G401.6 (cell line): Measurements from ENCODE around the gene SPTBN2.
A peak's percentile ranks its signal among the peaks of the same experiment; 100 is the strongest.
"Not testable (repeated sequence)": the region's sequence is repeated elsewhere in the genome, so short reads cannot be mapped to it uniquely, and the experiment has no call there.

ENCODE experiments used
- FAIRE-seq: peaks from 2 replicates; lab custom pipeline; 2012; peaks lifted over from hg19 to GRCh38; lab: Jason Lieb, UNC

Gene SPTBN2

DNA sequence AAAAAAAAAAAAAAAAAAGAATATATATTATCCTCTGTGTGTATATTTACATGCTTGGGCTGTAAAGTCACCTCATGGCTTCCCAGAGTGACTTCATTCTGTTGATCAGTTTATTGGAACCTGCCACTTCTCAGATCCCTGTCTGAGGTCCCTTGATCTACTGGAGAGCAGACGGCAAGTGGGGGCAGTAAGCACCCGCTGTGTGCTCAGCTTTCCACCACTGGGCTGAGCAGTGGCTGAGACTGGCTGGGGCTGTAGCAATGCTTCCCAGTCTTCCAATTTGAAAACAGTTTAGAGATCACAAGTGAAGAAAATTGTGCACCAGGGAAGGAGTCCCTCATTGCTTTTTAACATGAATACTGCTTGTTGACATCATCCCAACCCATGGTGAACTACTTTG lies 44.4 kb downstream of the SPTBN2 start:
- FAIRE-seq, result no peak

DNA sequence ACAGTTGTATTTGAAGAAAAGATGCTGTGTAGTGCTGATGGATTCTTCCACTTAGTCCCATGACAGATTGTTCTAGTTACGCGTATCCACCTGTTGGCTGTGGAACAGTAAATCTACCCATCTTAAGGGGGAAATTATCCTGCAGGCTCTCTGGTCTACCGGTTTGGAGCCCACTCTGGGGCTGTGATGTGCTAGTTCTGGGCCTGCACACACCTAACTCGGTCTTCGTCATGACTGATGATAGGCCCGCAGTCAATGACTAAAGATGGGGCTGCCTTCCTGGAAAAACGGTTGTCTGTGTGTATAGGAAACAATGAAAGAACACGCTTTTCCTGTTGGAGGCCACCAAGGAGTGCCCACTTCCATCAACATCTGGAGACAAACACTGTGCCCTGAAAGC lies 45.1 kb downstream of the SPTBN2 start:
- FAIRE-seq, result no peak

DNA sequence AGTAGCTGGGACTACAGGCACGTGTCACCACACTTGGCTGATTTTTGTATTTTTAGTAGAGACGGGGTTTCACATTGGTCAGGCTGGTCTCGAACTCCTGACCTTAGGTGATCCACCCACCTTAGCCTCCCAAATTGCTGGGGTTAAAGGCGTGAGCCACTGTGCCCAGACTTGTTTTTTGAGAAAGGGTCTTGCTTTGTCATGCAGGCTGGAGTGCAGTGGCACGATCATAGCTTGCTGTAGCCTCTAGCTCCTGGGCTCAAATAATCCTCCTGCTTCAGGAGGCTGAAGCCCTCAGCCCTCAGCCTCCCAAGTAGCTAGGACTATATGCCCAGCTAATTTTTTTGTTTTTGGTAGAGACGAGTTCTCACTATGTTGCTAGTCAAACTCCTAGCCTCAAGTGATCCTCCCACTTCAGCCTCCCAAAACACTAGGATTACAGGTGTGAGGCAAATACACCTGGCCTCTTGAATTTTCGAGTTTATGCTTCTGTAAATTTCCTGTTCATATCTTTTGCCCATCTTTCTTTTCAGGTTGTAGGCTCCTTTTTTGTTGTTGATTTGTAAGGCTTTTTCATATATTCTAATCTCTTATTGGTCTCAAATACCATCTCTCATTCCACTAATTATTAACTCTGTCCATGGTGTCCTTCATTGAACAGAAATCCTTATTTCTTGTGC lies 47.9 kb downstream of the SPTBN2 start:
- no peak for FAIRE-seq

DNA sequence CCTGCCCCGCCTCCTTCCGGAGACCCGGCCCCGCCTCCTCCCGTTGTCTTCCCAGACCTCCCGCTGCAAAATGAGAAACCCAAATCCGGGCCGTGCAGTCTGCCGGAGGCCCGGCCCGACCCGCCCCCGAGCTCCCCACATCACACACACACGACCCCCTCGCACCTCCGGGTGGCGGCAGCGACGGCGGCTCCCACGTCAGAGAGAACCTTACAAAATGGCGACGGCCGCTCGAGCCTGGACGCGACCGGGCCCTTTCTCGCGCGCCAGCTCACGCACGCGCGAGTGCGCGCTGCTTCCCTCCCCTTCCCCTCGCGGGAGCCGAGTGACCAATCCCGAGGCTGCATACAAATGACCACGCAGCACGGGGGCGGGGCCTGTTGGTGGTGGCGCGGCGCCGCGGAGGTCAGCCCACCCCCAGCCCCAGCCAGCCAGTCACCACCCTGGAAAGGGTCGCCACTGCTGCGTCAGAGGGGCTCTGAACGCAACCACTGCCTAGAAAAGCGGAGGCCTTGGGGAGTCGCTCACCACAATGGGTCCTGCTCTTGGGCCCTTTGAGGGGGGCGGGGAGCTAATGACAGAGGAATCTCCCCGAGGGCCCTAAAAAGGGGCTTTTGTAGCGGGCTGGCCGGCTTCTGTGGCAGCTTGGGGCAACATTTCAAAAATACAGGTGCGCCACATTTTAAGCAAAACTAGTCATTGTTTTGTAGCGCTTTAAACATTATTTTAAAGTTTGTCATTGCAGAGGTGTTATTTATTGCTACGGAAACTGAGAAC lies 51.2 kb downstream of the SPTBN2 start, which contains the start of gene RBM4B:
TSS of gene RBM4B (minus strand) at position 289 of the 777 bp plus-strand sequence. CDS start 808 bp downstream, outside the sequence.
- FAIRE-seq, result peak; percentile 82

DNA sequence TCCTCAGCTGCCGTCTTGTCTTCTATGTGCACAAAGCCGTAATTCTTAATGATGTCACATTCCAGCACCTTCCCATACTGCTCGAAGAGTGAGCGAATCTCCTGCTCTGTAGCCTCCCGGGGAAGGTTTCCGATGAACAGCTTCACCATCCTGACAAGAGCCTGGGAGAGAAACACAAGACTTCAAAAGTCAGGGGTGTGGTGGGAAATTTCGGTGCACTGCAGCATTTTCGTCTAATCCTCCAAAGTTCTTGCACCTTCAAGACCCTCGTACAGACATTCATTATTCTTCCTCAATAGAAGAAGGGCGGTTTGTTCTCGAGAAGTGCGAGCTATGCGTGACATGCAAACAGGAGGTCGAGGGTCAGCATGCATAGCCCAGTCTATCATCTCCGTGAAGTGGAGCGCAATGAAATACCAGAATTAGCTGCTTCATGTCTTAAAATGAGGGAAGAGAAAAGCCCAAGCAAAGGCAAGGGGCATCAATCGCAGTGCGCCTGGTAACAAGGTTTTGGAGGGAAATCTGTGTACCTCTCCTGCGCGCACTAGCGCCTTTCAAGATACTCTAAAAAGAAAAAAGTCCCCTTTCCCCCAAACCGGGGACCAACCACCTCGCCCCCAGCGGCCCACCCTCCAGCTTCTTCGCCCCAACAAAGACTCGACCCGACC lies 52.0 kb downstream of the SPTBN2 start:
- FAIRE-seq, result no peak

DNA sequence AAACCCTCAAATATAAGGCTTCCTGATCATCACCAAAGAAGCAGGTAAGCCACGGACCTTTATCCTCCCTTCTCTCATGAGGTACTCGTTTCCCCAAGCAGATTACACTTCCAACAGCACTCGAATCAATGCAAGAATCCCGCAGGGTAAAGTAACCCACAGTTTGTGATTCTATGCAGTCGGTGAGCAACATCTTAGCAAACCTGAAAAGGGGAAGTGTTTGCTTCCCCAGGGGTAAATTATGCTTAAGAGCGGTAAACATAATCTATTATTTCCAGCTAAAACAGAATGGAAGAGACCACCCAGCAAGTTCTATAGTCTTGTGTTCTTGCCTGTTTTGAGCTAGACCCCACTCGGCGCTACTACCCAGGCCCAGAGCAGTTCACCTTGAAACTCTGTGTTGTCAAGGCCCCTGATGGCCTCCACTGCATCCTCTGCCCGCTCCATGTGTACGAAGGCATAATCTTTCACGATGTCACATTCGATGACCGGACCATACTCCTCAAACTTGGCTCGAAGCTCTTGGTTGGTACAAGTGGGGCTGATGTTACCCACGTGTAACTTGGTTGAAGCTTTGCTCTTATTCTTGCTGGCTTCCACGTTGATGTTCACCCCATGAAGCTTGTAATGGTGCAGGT lies 52.6 kb downstream of the SPTBN2 start:
- FAIRE-seq, result no peak

DNA sequence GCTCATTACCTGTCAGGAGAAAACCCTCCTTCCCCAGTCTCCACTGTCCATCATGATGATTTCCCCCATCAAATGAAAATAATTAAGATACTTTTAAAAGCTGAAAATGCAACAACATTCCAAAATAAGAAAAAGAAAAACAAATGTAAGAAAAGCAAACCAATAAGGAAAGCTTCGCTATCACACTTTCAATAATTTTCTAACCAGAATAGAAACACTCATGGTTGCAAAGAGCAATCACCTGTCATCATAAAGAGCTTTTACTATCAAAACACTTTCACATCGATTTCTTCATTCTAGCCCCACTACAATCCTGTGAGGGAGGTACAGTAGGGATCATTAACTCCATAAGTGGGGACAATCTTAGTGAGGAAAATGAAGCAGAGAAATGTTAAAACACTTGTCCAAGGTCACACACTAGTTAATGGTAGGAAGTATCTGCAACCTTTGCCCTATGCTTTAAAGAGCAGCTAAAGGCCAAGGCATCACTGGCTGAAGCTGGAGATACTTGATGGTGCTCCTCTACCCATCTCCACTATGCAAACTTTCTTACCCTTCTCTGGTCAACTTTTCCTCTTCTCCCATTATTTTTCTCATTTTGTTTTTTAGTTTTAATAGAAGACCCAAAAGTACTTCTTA lies 53.9 kb downstream of the SPTBN2 start:
- no peak for FAIRE-seq

DNA sequence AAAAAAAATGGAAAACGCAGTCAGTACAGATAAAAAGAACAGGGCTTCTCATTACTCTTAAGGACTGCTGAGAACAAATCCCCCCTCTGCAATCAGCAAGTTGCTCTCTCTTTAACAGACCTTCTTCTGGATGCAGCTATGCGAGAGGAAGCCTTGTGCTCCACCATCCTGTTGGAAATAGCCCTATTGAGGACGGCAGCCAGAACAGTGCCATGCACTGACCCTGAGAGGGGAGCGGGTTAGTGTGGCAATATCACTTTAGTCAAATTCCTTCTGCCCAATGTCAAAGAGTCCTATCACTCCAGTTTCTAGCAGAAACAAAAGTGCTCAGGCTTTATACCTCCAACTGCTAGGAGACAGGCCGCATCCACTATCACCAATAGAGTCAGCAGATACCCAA lies 58.2 kb downstream of the SPTBN2 start:
- no peak for FAIRE-seq

DNA sequence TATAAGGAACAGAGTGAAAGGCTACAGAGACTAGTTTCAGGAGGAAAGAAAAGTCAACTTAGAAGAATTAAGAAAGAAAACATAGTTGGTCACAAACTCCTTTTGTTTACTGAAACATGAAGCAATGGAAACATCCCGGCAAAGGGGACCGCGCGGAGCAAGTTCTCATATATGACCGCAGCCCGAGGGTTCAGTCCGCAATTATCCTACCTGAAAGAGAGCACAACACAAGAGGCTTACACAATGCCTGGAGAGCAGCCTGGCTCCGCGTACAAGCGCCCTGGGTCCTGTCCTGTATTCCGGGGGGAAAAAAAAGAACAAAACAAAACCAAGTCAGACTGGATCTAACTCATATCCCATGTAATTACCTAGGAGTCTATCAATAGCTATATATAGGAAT lies 63.6 kb downstream of the SPTBN2 start:
- no peak for FAIRE-seq

DNA sequence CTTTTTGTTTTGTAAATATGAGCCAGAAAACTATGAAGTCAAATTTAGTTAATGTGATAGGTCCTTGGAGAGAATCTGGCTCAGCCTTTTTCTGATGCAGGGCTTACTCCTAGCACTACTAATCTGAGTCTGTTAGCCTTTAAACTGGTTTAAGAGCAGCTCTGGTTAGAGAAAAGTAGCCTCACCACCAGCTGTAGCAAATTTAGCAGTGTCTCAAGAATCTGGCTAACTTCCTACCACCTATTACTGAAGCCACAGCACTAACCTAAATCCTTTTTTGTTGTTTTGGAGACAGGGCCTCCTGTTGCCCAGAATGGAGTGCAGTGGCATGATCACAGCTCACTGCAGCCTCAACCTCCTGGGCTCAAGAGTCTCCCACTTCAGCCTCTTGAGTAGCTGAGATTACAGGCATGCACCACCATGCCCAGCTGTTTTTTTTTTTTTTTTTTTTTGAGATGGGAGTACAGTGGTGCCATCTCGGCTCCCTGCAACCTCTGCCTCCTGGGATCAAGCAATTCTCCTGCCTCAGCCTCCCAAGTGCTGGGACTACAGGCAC lies 65.2 kb downstream of the SPTBN2 start:
- FAIRE-seq, result no peak

DNA sequence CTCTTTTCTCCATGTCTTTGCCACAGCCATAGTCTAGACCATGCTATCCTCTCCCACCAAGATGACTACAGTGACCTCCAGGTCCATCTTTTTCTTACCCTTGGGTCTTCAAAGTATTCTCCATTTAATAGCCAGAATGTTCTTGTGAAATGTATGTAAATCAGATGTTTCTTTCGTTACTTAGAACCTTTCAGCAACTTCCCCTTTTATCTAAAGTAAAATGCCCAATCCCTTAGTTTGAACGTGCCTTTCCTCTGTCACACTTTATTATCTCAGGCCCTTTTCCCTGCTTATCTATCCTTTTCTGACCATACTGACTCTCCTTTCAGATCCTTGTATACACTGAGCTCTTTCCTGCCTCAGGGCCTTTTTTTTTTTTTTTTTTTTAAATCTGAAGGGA lies 69.3 kb downstream of the SPTBN2 start:
- FAIRE-seq, result no peak

DNA sequence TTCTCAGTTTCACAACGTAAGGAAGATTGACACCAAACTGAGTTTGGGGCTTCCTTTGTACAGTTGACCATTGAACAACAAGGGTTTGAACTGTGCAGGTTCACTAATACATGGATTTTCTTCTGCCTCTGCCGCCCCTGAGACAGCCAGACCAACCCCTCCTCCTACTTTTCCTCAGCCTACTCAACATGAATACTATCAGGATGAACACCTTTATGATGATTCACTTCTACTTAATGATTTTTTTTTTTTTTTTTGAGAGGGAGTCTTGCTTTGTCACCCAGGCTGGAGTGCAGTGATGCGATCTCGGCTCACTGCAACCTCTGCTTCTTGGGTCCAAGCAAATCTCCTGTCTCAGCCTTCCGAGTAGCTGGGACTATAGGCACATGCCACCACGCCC lies 75.9 kb downstream of the SPTBN2 start:
- FAIRE-seq, result no peak

DNA sequence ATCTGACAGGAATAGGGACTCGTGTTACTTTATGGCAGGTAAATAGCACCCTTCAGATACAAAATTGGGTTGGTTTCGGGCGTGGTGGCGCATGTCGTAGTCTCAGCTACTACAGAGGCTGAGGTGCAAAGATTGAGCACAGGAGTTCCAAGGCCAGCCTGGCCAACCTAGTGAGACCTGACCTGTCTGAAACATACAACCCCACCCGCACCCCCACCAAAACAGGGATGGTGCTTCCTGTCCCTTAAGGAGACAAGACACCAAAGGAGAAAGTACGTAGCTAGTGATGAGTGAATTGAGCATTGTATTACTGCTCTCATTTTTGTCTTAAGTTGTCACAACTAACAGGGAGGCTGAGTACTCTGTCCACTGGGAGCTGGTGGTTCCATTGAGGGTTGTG lies 76.4 kb downstream of the SPTBN2 start:
- no peak for FAIRE-seq

DNA sequence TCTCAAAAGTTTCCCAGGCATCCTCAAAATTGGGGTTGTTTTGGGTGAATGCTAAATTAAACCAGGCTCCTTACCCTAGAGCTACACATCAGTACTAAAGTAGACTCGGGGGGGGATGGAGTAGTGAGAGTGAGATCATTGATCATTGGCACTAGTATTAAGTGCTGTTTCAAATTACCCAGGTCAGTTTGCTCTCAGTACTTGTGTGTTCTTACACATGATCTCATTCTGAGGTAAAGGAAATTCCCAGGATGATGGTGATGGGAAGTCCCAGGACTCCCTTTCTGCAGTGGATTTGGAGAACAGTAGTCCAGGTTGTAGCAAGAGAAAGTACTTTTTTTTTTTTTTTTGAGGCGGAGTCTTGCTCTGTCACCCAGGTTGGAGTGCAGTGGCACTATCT lies 78.0 kb downstream of the SPTBN2 start:
- FAIRE-seq, result no peak

DNA sequence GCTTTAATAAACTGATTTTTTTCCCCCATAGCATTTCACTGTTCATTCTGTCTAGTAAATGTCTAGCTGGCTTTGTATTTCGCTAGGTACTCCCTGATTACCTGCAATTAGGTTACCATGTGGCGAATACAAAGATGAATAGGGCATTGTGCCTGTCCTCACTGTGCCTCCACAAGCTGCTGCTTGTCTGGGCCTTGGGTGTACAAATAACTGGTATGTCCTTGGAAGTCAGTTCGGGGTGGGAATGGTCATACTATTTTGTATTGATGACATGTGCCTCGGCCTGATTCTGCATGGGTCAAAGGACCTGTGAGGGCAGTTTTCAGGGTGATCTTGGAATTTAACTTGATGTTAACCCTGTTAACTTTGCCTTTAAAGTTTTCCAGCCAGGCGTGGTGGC lies 79.1 kb downstream of the SPTBN2 start:
- no peak for FAIRE-seq

DNA sequence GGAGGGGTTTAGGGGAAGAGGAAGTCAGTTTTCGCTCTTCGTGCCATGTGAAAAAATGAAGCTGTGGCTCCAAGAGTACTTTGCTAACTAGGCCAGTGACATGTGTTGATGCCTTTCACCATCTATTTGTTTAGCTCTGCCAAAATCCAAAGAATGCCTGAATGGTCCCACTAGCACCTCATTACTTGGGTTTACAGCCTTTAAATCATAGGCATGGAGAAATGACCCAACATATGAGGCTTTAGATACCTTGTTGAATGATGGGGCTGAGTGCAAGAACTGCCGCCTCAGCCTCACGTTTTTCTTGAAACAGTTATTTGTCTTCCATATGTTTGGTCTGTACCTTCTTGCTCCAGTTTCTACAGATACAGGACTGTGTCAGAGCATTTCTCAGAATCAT lies 82.2 kb downstream of the SPTBN2 start:
- FAIRE-seq, result no peak

DNA sequence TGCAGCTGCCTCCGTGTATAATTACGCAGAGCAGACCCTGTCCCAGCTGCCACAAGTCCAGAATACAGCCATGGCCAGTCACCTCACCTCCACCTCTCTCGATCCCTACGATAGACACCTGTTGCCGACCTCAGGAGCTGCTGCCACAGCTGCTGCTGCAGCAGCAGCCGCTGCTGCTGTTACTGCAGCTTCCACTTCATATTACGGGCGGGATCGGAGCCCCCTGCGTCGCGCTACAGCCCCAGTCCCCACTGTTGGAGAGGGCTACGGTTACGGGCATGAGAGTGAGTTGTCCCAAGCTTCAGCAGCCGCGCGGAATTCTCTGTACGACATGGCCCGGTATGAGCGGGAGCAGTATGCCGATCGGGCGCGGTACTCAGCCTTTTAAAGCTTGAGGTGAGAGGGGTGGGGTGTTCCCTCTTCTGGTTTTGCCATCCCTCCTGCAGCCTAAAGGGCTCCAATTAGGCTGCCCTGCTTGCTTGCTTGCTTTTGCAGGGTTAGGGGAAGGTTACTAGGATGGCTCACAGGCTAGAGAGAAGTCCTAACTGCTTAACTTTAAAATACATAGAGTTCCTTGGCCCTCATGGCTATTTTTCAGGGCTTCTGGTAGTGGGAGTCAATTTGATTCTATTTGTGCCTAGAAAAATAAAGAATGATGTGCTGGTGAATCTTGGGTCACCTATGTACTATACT lies 85.1 kb downstream of the SPTBN2 start:
- no peak for FAIRE-seq

DNA sequence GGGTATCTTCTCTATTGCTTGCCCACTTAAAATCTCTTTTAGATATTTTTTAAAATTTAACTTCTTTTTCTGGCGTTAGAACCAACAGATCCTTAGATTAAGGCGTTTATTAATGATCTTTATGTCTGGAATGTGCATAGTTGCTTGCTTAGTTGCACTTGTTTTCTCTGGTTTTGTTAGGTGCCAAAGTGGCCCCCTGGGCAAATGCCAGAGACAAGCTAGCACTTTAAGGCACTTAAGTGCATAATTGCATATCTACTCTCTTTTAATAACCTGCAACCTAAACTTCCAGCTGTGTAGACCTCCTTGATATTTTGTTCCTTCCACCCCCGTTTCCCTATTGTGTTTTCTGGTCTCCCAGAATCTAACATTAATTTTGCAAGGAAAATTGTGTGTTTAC lies 87.2 kb downstream of the SPTBN2 start:
- no peak for FAIRE-seq

DNA sequence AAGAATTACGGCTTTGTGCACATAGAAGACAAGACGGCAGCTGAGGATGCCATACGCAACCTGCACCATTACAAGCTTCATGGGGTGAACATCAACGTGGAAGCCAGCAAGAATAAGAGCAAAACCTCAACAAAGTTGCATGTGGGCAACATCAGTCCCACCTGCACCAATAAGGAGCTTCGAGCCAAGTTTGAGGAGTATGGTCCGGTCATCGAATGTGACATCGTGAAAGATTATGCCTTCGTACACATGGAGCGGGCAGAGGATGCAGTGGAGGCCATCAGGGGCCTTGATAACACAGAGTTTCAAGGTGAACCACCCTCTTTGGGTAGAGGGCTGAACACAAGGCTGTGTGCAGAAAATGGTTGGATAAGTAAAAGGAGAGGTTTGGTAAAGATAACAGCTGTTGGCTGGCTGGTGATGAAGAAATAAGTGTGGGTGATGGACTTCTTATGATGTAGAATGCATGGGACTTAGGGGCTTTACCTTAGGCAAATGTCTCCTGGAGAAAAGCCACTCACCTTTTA lies 89.1 kb downstream of the SPTBN2 start:
- FAIRE-seq, result not testable (repeated sequence)

DNA sequence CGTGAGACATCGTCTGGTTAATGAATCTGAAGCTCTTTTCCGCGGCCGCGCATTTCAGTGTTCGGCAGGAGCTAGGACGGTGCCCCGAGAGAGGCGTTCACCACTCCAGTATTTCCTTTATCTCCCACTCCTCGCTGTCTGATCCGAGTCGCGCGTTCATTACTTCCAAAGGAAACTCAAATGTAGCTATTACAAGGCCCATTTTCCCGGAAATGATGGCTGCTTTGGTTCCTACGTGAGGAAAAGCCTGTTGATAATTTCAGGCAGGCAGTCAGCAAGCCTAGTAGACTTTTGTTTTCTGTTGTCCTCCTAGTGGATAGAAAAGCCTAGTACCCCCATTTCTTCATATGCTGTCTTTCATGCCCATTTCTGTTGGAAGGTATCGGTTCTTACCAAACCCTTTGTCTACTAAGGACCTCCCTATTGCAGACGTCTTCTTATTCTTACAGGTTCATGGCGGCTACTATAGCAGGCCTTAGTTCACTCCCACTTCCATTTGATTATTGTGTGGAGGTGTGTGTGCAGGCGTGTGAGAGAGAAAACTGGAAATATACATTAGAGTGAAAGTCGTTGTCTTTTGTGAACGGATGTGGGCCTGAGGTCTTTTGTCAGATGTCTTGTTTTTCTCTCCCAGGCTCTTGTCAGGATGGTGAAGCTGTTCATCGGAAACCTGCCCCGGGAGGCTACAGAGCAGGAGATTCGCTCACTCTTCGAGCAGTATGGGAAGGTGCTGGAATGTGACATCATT lies 89.8 kb downstream of the SPTBN2 start:
- FAIRE-seq, result no peak
